GM23248 (cell line): ENCODE results near the gene ERMP1. TPM values are rescaled to one million over a fixed set of nuclear protein-coding genes. Genes with fewer than 3 reads are reported as not detected.

Experiments
- DNase-seq: peaks from one replicate; pipeline ENCODE4 v3.0.0-alpha.2; 2015
- H2AFZ ChIP-seq: fragments of 200-600 bp; sonication (generic); 2 replicates; pipeline ENCODE4 v1.6.1; 2016; ENCODE audit warnings: antibody characterized with exemption
- H3F3A ChIP-seq: fragments of 200-600 bp; sonication (generic); 2 replicates; pipeline ENCODE4 v1.6.1; 2016; ENCODE audit warnings: mild to moderate bottlenecking, antibody characterized with exemption, mixed run types; ENCODE audit not compliant: insufficient read depth
- H3K27ac ChIP-seq: fragments of 200-600 bp; sonication (generic); 2 replicates; pipeline ENCODE4 v1.5.1; 2016; ENCODE audit warnings: mild to moderate bottlenecking
- H3K27me3 ChIP-seq: fragments of 200-600 bp; sonication (generic); replicated peaks from 2 replicates; pipeline ENCODE4 v1.6.1; 2016; ENCODE audit warnings: mild to moderate bottlenecking; ENCODE audit not compliant: insufficient read depth
- H3K36me3 ChIP-seq: fragments of 200-600 bp; sonication (generic); 2 replicates; pipeline ENCODE4 v1.6.1; 2016; ENCODE audit warnings: low read depth, mild to moderate bottlenecking
- H3K4me1 ChIP-seq: fragments of 200-600 bp; sonication (generic); 2 replicates; pipeline ENCODE4 v1.6.1; 2016; ENCODE audit warnings: mild to moderate bottlenecking; ENCODE audit not compliant: insufficient read depth
- H3K4me2 ChIP-seq: fragments of 200-600 bp; sonication (generic); one replicate; pipeline ENCODE4 v1.6.1; 2016; ENCODE audit warnings: mild to moderate bottlenecking; ENCODE audit not compliant: unreplicated experiment
- H3K4me3 ChIP-seq: fragments of 200-600 bp; sonication (generic); 2 replicates; pipeline ENCODE4 v1.5.1; 2016; ENCODE audit warnings: mild to moderate bottlenecking
- H3K79me2 ChIP-seq: fragments of 200-600 bp; sonication (generic); 2 replicates; pipeline ENCODE4 v1.6.1; 2016; ENCODE audit warnings: mild to moderate bottlenecking; ENCODE audit not compliant: insufficient read depth
- H3K9ac ChIP-seq: fragments of 200-600 bp; sonication (generic); 2 replicates; pipeline ENCODE4 v1.6.1; 2016; ENCODE audit warnings: mild to moderate bottlenecking
- H3K9me2 ChIP-seq: fragments of 200-600 bp; sonication (generic); 2 replicates; pipeline ENCODE4 v1.6.1; 2016; ENCODE audit warnings: mixed run types, mild to moderate bottlenecking, moderate library complexity; ENCODE audit not compliant: insufficient read depth
- H3K9me3 ChIP-seq: fragments of 200-600 bp; sonication (generic); one replicate; pipeline ENCODE4 v1.6.1; 2017; ENCODE audit warnings: low read depth
- H4K20me1 ChIP-seq: fragments of 200-600 bp; sonication (generic); 2 replicates; pipeline ENCODE4 v1.6.0; 2016; ENCODE audit not compliant: insufficient read depth
- EZH2 ChIP-seq: fragments of 200-600 bp; sonication (generic); IDR thresholded peaks from 2 replicates; pipeline ENCODE4 v1.6.1; 2018; ENCODE audit warnings: antibody characterized with exemption, mild to moderate bottlenecking; ENCODE audit not compliant: insufficient read depth, poor library complexity, severe bottlenecking
- EZH2phosphoT487 ChIP-seq: fragments of 200-600 bp; sonication (generic); IDR thresholded peaks from 2 replicates; pipeline ENCODE4 v1.6.1; 2018; ENCODE audit warnings: antibody characterized with exemption, moderate library complexity, mild to moderate bottlenecking, low read depth; ENCODE audit not compliant: insufficient read depth
- WGBS, 2 experiments: methylation state at CpG; one replicate each; pipeline ENCODE4 v1.1.6; 2015 to 2017; ENCODE audit warnings: low lambda C conversion rate in 2 of 2, low coverage in 1 of 2; ENCODE audit errors: missing lambda C conversion rate in 2 of 2; 5-methylcytosine and 5-hydroxymethylcytosine counted together
- in situ Hi-C: fragments of 300-500 bp; cut with MboI; formaldehyde crosslinking; loops from 2 replicates; pipeline ENCODE4 v1.15.0; 2020
- polyA plus RNA-seq: library from polyadenylated mRNA; unstranded; fragments of >200 nt; fragmentation: Nextera tagmentation; extraction: Ambion mirVana; gene quantifications from 2 replicates; pipeline ENCODE4 v1.2.1, GENCODE V29; 2016
- total RNA-seq: library from RNA; depleted of rRNA; stranded (reverse); fragments of >200 nt; shearing (Covaris generic); gene quantifications from 2 replicates; pipeline ENCODE4 v1.2.3, GENCODE V29; 2014

Gene ERMP1
- total and polyA plus RNA-seq, 2 experiments from 2014 or later = 2.6 to 8.4 TPM

DNA sequence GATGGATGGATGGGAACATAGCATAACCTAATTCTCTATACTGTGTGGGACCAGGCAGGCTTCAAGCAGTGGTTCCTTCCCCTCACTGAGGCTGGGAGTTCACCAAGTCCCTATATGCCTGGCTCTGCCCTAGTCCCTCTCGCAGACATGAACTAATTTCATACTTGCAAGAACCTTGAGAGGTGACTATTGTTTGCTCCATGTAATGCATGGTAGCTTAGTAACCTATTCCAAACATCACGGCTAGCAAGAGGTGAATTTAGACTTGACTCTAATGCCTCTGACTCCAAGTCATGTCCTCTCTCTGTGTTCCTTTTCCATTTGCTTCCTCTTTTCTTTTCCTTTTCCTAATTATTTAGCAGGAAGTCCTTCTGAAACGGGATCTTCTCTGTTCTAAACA lies 25.9 kb upstream of the ERMP1 start:
- in situ Hi-C loops = no loop called here
- no peak for TF ChIP-seq EZH2
- TF ChIP-seq EZH2phosphoT487 = no peak
- Histone ChIP-seq H3F3A (no peaks in the 10 kb centered on the region), H3K27ac (no peak overlapping the region), H3K4me1 (no peaks in the 10 kb centered on the region), H3K9ac (no peak overlapping the region), H3K36me3 (no peaks in the 10 kb centered on the region), H3K4me2 (no peak overlapping the region), H3K9me2 (no peaks in the 10 kb centered on the region), H3K79me2 (no peaks in the 10 kb centered on the region), H2AFZ (no peak overlapping the region), H3K9me3 (no peaks in the 10 kb centered on the region), H3K27me3 (no peaks in the 10 kb centered on the region), H4K20me1 (no peaks in the 10 kb centered on the region), H3K4me3 (no peak overlapping the region)
- no peak for DNase-seq
- 42 to 44% methylated on average over 3 of the region's 3 CpGs for WGBS, 2 experiments

DNA sequence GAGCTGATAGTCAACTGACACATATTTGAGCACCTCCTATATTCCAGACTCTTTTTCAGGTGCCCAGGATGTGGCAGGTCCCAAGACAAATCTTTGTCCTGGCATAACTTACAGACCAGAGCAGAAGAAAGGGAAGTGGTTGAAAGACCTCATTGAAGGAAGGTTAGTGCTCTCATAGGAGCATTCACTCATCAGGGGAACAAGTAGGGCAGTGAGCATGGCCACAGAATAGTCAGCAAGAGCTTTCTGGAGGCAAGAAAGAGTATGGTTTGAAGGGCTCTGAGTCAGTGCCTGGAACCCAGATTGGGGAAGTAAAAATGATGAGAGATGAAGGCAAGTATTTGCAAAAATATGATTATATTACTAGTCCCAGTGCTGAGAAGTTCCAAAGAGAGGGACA lies 25.0 kb upstream of the ERMP1 start:
- Histone ChIP-seq H3F3A (no peaks in the 10 kb centered on the region), H4K20me1 (no peaks in the 10 kb centered on the region), H3K27me3 (no peaks in the 10 kb centered on the region), H3K36me3 (no peaks in the 10 kb centered on the region), H3K9me2 (no peaks in the 10 kb centered on the region), H3K4me2 (no peak overlapping the region), H2AFZ (no peak overlapping the region), H3K4me1 (no peaks in the 10 kb centered on the region), H3K4me3 (no peak overlapping the region), H3K9ac (no peak overlapping the region), H3K9me3 (no peaks in the 10 kb centered on the region), H3K79me2 (no peaks in the 10 kb centered on the region), H3K27ac (no peak overlapping the region)
- TF ChIP-seq EZH2phosphoT487 = no peak
- TF ChIP-seq EZH2 = no peak
- in situ Hi-C loops = no loop called here
- no peak for DNase-seq

DNA sequence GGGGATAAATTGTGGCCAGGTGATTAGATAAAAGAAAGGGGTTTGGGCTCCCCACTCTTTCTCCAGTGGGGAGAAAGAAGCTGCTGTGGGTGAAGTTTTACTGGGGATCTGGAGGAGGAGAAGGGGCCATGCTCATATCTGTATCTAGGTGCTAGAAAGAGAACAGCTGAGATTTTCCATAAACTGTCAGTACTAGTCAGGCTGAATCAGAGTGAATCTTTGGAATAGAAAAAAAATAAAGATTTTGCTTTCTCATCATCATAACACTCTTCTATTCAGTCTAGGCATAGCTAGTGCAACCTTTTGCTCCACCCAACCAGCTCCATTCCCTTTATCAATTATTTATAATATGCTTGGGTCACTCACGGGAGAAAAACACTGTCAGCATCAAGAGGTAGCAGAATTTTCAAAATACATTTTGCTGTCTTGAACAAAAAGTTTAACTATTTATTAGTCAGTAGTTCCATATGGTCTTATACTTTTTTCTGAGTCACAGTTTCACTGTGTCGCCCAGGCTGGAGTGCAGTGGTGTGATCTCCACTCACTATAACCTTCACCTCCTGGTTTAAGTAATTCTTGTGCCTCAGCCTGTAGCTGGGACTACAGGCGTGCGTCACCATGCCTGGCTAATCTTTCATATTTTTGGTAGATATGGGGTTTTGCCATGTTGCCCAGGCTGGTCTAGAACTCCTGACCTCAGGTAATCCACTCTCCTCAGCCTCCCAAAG lies 21.3 kb upstream of the ERMP1 start:
- Histone ChIP-seq H3K36me3 (no peaks in the 10 kb centered on the region), H3K4me2 (no peak overlapping the region), H3K9me2 (no peaks in the 10 kb centered on the region), H3K27ac (no peak overlapping the region), H2AFZ (no peak overlapping the region), H3K4me1 (0 out of 2 replicates have a peak, but pooled peaks cover 3% of the 10 kb centered on the region), H3K79me2 (no peaks in the 10 kb centered on the region), H3F3A (0 out of 2 replicates have a peak, but pooled peaks cover 3% of the 10 kb centered on the region), H3K4me3 (no peak overlapping the region), H3K9me3 (no peaks in the 10 kb centered on the region), H3K27me3 (no peaks in the 10 kb centered on the region), H4K20me1 (no peaks in the 10 kb centered on the region), H3K9ac (no peak overlapping the region)
- no peak for DNase-seq
- WGBS, 2 experiments = 78 to 79% methylated on average over 4 of the region's 4 CpGs
- in situ Hi-C loops = no loop called here
- TF ChIP-seq EZH2 = no peak
- TF ChIP-seq EZH2phosphoT487 = no peak

DNA sequence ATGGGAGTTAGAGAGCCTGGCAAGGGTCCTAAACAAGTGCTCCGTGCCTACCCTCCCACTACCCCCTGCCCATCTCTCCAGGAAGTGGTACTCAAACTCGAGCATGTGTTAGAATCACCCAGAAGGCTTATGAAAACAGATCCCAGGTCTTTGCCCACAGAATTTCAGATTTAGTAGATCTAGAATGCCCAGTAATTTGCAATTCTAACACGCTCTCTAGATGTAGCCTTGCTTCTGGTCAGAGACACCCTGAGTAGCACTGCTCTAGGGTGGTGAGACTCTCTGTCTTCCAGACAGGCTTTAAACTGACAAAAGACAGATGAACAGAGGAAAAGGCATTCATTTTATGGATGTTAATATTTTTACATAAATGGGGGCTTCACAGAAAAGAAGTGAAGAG lies 20.7 kb upstream of the ERMP1 start:
- Histone ChIP-seq H3K9me2 (no peaks in the 10 kb centered on the region), H3F3A (0 out of 2 replicates have a peak, but pooled peaks cover 3% of the 10 kb centered on the region), H3K27me3 (no peaks in the 10 kb centered on the region), H3K9ac (no peak overlapping the region), H3K36me3 (no peaks in the 10 kb centered on the region), H3K4me2 (no peak overlapping the region), H4K20me1 (no peaks in the 10 kb centered on the region), H2AFZ (no peak overlapping the region), H3K27ac (no peak overlapping the region), H3K4me1 (0 out of 2 replicates have a peak, but pooled peaks cover 3% of the 10 kb centered on the region), H3K9me3 (no peaks in the 10 kb centered on the region), H3K4me3 (no peak overlapping the region), H3K79me2 (no peaks in the 10 kb centered on the region)
- in situ Hi-C loops = no loop called here
- TF ChIP-seq EZH2 = no peak
- TF ChIP-seq EZH2phosphoT487 = no peak
- no peak for DNase-seq
- 61 to 64% methylated on average over 3 of the region's 3 CpGs for WGBS, 2 experiments

DNA sequence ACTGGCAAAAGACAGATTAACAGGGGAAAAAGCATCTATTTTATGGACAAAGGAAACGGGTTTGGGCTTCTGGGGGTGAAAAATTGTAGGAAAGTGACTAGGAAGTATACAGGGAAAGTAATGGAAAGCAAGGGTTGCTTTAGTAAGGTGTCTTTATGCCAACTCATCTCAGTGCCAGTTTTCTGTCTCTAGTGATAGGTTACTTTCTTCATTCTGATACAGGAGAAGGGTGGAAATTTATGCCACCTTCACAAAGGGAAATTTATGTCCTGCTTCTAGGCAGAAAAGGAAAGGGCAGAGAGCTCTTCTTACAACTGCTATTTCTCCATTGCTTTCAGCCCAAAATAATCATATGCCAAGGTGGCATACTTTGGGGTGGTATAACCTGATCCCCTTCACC lies 20.1 kb upstream of the ERMP1 start:
- Histone ChIP-seq H3K4me2 (no peak overlapping the region), H3K9ac (no peak overlapping the region), H3K4me1 (0 out of 2 replicates have a peak, but pooled peaks cover 3% of the 10 kb centered on the region), H3F3A (0 out of 2 replicates have a peak, but pooled peaks cover 3% of the 10 kb centered on the region), H3K27ac (no peak overlapping the region), H3K79me2 (no peaks in the 10 kb centered on the region), H3K4me3 (no peak overlapping the region), H3K27me3 (no peaks in the 10 kb centered on the region), H4K20me1 (no peaks in the 10 kb centered on the region), H2AFZ (no peak overlapping the region), H3K36me3 (no peaks in the 10 kb centered on the region), H3K9me2 (no peaks in the 10 kb centered on the region), H3K9me3 (no peaks in the 10 kb centered on the region)
- TF ChIP-seq EZH2 = no peak
- TF ChIP-seq EZH2phosphoT487 = no peak
- 69 to 71% methylated on average over 1 of the region's 1 CpG for WGBS, 2 experiments
- no peak for DNase-seq
- in situ Hi-C loops = no loop called here
